Nephron (organoid): ENCODE data around the gene ABCC10.

ENCODE experiments used
- H3K27ac Mint-ChIP-seq, 3 experiments: 2 replicates each; pipeline ENCODE4 v1.8.0; 2020; ENCODE audit warnings: mixed read lengths in 3 of 3, mild to moderate bottlenecking in 2 of 3, moderate library complexity in 1 of 3
- H3K27me3 Mint-ChIP-seq: 2 replicates; pipeline ENCODE4 v1.8.0; 2021; ENCODE audit warnings: low read depth, mild to moderate bottlenecking, moderate library complexity, mixed read lengths
- H3K36me3 Mint-ChIP-seq: 2 replicates; pipeline ENCODE4 v1.8.0; 2020; ENCODE audit warnings: low read depth, mixed read lengths
- H3K4me1 Mint-ChIP-seq: 2 replicates; pipeline ENCODE4 v1.8.0; 2020; ENCODE audit warnings: mixed read lengths
- H3K4me3 Mint-ChIP-seq, 3 experiments: 2 replicates each; pipeline ENCODE4 v1.8.0; 2020; ENCODE audit warnings: mild to moderate bottlenecking in 3 of 3, mixed read lengths in 3 of 3, moderate library complexity in 2 of 3
- H3K9me3 Mint-ChIP-seq: 2 replicates; pipeline ENCODE4 v1.8.0; 2020; ENCODE audit warnings: mixed read lengths
- CTCF ChIP-seq, 3 experiments: fragments of 200-600 bp; sonication (generic); IDR thresholded peaks; one replicate each; pipeline ENCODE4 v1.5.0; 2021; ENCODE audit warnings: antibody characterized with exemption in 3 of 3; ENCODE audit not compliant: unreplicated experiment in 3 of 3

The ABCC10 gene

GRCh38 chr6:43447604-43448003, 20.3 kb downstream of the ABCC10 start:
- H3K9me3 Mint-ChIP-seq: no peaks in the 10 kb centered on the region
- H3K4me1 Mint-ChIP-seq: no peaks in the 10 kb centered on the region
- no peaks in the 10 kb centered on the region for H3K27me3 Mint-ChIP-seq
- no peak for TF ChIP-seq CTCF (IDR thresholded peaks at IDR 0.05; ENCODE audit: unreplicated experiment in 3 of 3)
- H3K36me3 Mint-ChIP-seq: peaks cover 30% of the 10 kb centered on the region
- H3K27ac Mint-ChIP-seq: no peak overlapping the region
- no peak overlapping the region for H3K4me3 Mint-ChIP-seq

- no peak for TF ChIP-seq CTCF (IDR thresholded peaks at IDR 0.05; ENCODE audit: unreplicated experiment in 3 of 3)
- peaks cover 36% of the 10 kb centered on the region for H3K36me3 Mint-ChIP-seq
- H3K27me3 Mint-ChIP-seq: peaks cover 8% of the 10 kb centered on the region
- no peak overlapping the region for H3K27ac Mint-ChIP-seq
- no peaks in the 10 kb centered on the region for H3K9me3 Mint-ChIP-seq
- H3K4me3 Mint-ChIP-seq: no peak overlapping the region
- no peaks in the 10 kb centered on the region for H3K4me1 Mint-ChIP-seq
Observed at GRCh38 chr6:43448916-43449315, 21.6 kb downstream of the ABCC10 start.

- Mint-ChIP-seq H3K27ac (no peak overlapping the region), H3K4me1 (peaks cover 2% of the 10 kb centered on the region), H3K4me3 (no peak overlapping the region), H3K36me3 (peaks cover 32% of the 10 kb centered on the region), H3K9me3 (no peaks in the 10 kb centered on the region), H3K27me3 (peaks cover 19% of the 10 kb centered on the region)
- TF ChIP-seq CTCF (IDR thresholded peaks at IDR 0.05; ENCODE audit: unreplicated experiment in 3 of 3): no peak
Observed at GRCh38 chr6:43450699-43451131, 23.4 kb downstream of the ABCC10 start.

GRCh38 chr6:43451348-43451747, 24.0 kb downstream of the ABCC10 start:
- peaks cover 32% of the 10 kb centered on the region for H3K36me3 Mint-ChIP-seq
- peaks cover 25% of the 10 kb centered on the region for H3K27me3 Mint-ChIP-seq
- no peak overlapping the region for H3K4me3 Mint-ChIP-seq
- no peaks in the 10 kb centered on the region for H3K9me3 Mint-ChIP-seq
- TF ChIP-seq CTCF (IDR thresholded peaks at IDR 0.05; ENCODE audit: unreplicated experiment in 3 of 3): no peak
- no peak overlapping the region for H3K27ac Mint-ChIP-seq
- peaks cover 6% of the 10 kb centered on the region for H3K4me1 Mint-ChIP-seq

- Mint-ChIP-seq H3K4me1 (peaks cover 10% of the 10 kb centered on the region), H3K27ac (no peak overlapping the region), H3K36me3 (peaks cover 32% of the 10 kb centered on the region), H3K4me3 (no peak overlapping the region), H3K27me3 (peaks cover 31% of the 10 kb centered on the region), H3K9me3 (no peaks in the 10 kb centered on the region)
- TF ChIP-seq CTCF (IDR thresholded peaks at IDR 0.05; ENCODE audit: unreplicated experiment in 3 of 3): no peak
Observed at GRCh38 chr6:43451939-43452338, 24.6 kb downstream of the ABCC10 start.

GRCh38 chr6:43452896-43453295, 25.6 kb downstream of the ABCC10 start:
- H3K9me3 Mint-ChIP-seq: no peaks in the 10 kb centered on the region
- TF ChIP-seq CTCF (IDR thresholded peaks at IDR 0.05; ENCODE audit: unreplicated experiment in 3 of 3): no peak
- peak overlapping the region in 1 of 3 experiments; percentile 87 for H3K4me3 Mint-ChIP-seq
- H3K36me3 Mint-ChIP-seq: peaks cover 24% of the 10 kb centered on the region
- peaks cover 12% of the 10 kb centered on the region for H3K4me1 Mint-ChIP-seq
- no peak overlapping the region for H3K27ac Mint-ChIP-seq
- H3K27me3 Mint-ChIP-seq: peaks cover 39% of the 10 kb centered on the region
